ENCODE measurements around the gene ZC3HAV1. TPM values are rescaled to one million over a fixed set of nuclear protein-coding genes. Genes with fewer than 3 reads are reported as not detected.

Gene ZC3HAV1
- total RNA-seq, 1 donor from 2014 or later = 42.7 TPM

Other genes starting within 250 kb of the ZC3HAV1 start
- 12.2 and 12.8 TPM in 2 replicates for gene KIAA1549, start 128.3 kb downstream of the ZC3HAV1 start, total RNA-seq
- gene ZC3HAV1L, start 73.7 kb downstream of the ZC3HAV1 start, total RNA-seq = not detected in 2 replicates
- 21.0 and 21.9 TPM in 2 replicates for gene UBN2, start 121.5 kb upstream of the ZC3HAV1 start, total RNA-seq
- 8.6 and 13.5 TPM in 2 replicates for gene FMC1, start 231.6 kb upstream of the ZC3HAV1 start, total RNA-seq

All from osteocyte (in vitro differentiated cells).